Measurements from ENCODE around the gene TESK1. TPM values are rescaled to one million over a fixed set of nuclear protein-coding genes. Genes with fewer than 3 reads are reported as not detected.
"Not testable (repeated sequence)": the region's sequence is repeated elsewhere in the genome, so short reads cannot be mapped to it uniquely, and the experiment has no call there.

Gene TESK1
- polyA plus RNA-seq, 1 experiment, result 32.6 TPM

DNA sequence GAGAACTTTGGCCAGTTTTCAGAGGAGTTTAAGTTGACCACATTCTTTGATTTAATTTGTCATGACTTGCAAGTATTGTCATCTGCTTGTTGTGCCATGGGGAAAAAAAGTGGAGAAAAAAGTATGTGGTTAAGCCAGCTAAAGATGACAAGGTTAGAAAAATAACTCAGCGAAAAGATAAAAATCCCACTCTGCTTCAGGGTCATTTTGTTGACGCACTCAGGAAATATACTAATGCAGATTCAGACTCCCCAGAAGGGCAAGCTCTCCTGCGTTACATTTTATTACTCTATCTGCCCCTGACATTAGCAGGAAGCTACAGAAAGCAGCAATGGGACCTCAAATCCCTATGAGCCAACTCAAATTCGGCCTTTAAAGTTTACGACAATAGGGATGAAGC is 27.6 kb upstream of the TESK1 start:
- no peaks in the 10 kb centered on the region for H3K36me3 ChIP-seq (ENCODE audit: control insufficient read depth, insufficient read depth, low read length)
- TF ChIP-seq CTCF (IDR thresholded peaks at IDR 0.05; ENCODE audit: insufficient read depth, low read depth, low read length), result no peak
- CTCF ChIA-PET, result interaction anchor here (2.0 kb wide), 1 partner anchor 34 kb away, joined by 5 read pairs; no protein-coding TSS in a partner anchor
- H3K4me3 ChIP-seq (ENCODE audit: low read depth, low read length), result no peak overlapping the region
- POLR2A ChIA-PET, result no interaction called here
- DNase-seq (ENCODE audit: low read depth), result no peak
- peaks cover 1% of the 10 kb centered on the region for H3K27me3 ChIP-seq (ENCODE audit: control insufficient read depth, insufficient read depth, low read length)

- ChIA-PET POLR2A (no interaction called here), CTCF (interaction anchor here (1.2 to 2.0 kb wide), 3 partner anchors 13 to 32 kb away, joined by 4 to 5 read pairs (median 4); no protein-coding TSS in a partner anchor)
- no peak overlapping the region for H3K4me3 ChIP-seq (ENCODE audit: low read depth, low read length)
- H3K27me3 ChIP-seq (ENCODE audit: control insufficient read depth, insufficient read depth, low read length), result peaks cover 1% of the 10 kb centered on the region
- TF ChIP-seq CTCF (IDR thresholded peaks at IDR 0.05; ENCODE audit: insufficient read depth, low read depth, low read length), result no peak
- H3K36me3 ChIP-seq (ENCODE audit: control insufficient read depth, insufficient read depth, low read length), result no peaks in the 10 kb centered on the region
- DNase-seq (ENCODE audit: low read depth), result no peak
Measured at GRCh38 chr9:35579130-35579529, 25.9 kb upstream of the TESK1 start.

- H3K27me3 ChIP-seq (ENCODE audit: control insufficient read depth, insufficient read depth, low read length); H3K4me3 ChIP-seq (ENCODE audit: low read depth, low read length); CTCF ChIA-PET; DNase-seq (ENCODE audit: low read depth); POLR2A ChIA-PET; H3K36me3 ChIP-seq (ENCODE audit: control insufficient read depth, insufficient read depth, low read length): not testable (repeated sequence)
Measured at GRCh38 chr9:35579659-35580227, 25.3 kb upstream of the TESK1 start.

- POLR2A ChIA-PET; H3K36me3 ChIP-seq (ENCODE audit: control insufficient read depth, insufficient read depth, low read length); H3K4me3 ChIP-seq (ENCODE audit: low read depth, low read length); DNase-seq (ENCODE audit: low read depth); H3K27me3 ChIP-seq (ENCODE audit: control insufficient read depth, insufficient read depth, low read length): not testable (repeated sequence)
- CTCF ChIA-PET, result interaction anchor here (0.6 kb wide), 1 partner anchor 69 kb away, joined by 3 read pairs; no protein-coding TSS in a partner anchor
Measured at GRCh38 chr9:35583521-35583920, 21.5 kb upstream of the TESK1 start.

- POLR2A ChIA-PET; DNase-seq (ENCODE audit: low read depth); CTCF ChIA-PET; H3K27me3 ChIP-seq (ENCODE audit: control insufficient read depth, insufficient read depth, low read length); H3K4me3 ChIP-seq (ENCODE audit: low read depth, low read length); H3K36me3 ChIP-seq (ENCODE audit: control insufficient read depth, insufficient read depth, low read length): not testable (repeated sequence)
Measured at GRCh38 chr9:35584681-35585080, 20.4 kb upstream of the TESK1 start.

DNA sequence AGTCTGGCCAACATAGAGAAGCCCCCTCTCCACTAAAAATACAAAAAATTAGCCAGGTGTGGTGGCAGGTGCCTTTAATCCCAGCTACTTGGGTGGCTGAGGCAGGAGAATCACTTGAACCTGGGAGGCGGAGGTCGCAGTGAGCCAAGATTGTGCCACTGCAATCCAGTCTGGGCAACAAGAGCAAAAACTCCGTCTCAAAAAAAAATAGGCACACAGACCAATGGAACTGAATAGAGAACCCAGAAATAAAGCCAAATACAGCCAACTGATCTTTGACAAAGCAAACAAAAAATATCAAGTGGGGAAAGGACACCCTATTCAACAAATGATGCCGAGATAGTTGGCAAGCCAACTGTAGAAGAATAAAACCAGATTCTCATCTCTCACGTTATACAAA is 16.6 kb upstream of the TESK1 start:
- POLR2A ChIA-PET; DNase-seq (ENCODE audit: low read depth); H3K36me3 ChIP-seq (ENCODE audit: control insufficient read depth, insufficient read depth, low read length); H3K27me3 ChIP-seq (ENCODE audit: control insufficient read depth, insufficient read depth, low read length); H3K4me3 ChIP-seq (ENCODE audit: low read depth, low read length): not testable (repeated sequence)
- CTCF ChIA-PET, result interaction anchor here (1.0 to 1.2 kb wide), 2 partner anchors 11 to 35 kb away, joined by 3 to 4 read pairs; no protein-coding TSS in a partner anchor

DNA sequence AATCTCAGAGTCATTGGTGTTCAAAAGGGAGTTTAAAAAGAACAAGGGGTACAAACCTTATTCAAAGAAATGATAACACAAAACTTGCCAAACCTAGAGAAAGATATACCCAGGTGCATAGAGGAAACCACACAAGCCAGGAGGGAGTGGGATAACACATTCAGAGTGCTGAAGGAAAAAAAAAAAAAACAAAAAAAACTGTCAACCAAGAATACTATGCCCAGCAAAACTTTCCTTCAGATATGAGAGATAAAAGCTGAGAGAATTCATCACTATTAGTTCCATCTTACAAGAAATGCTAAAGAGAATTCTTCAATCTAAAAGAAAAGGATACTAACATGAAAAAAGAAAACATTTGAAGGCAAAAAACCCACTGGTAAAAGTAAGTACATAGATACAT is 11.5 kb upstream of the TESK1 start:
- CTCF ChIA-PET, result interaction anchor here (0.6 to 0.9 kb wide), 3 partner anchors 77 to 548 kb away, joined by 4 read pairs; no protein-coding TSS in a partner anchor
- TF ChIP-seq CTCF (IDR thresholded peaks at IDR 0.05; ENCODE audit: insufficient read depth, low read depth, low read length), result no peak
- H3K36me3 ChIP-seq (ENCODE audit: control insufficient read depth, insufficient read depth, low read length), result no peaks in the 10 kb centered on the region
- DNase-seq (ENCODE audit: low read depth), result no peak
- H3K4me3 ChIP-seq (ENCODE audit: low read depth, low read length), result no peak overlapping the region
- POLR2A ChIA-PET, result no interaction called here
- H3K27me3 ChIP-seq (ENCODE audit: control insufficient read depth, insufficient read depth, low read length), result no peaks in the 10 kb centered on the region

Data from BJ (cell line).